RKO (cell line): ENCODE results near the gene KIAA1217.
A peak's percentile ranks its signal among the peaks of the same experiment; 100 is the strongest.

Source experiments
- DNase-seq: peaks from one replicate; pipeline ENCODE4 v3.0.0-alpha.2; 2016; ENCODE audit warnings: low spot score

The KIAA1217 gene

DNA sequence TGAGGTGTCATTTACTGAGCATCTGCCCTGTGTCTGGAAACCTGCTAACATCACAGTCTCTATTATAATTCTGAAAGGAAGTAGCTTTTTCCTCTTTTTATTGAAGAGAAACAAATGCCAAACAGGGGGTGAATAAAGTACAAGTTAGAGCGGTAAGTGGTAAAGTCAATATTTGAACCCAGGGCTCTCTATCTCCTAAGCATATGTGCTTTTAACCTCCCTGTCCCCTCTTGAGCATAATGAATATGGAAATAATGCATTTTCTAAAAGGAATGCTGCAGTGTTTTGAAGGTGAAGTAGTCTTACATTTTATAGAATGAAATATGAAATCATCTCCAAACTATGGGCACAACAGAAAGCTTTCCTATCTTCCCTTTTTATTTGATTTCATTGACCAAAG is 196.7 kb downstream of the KIAA1217 start:
- no peak for DNase-seq

DNA sequence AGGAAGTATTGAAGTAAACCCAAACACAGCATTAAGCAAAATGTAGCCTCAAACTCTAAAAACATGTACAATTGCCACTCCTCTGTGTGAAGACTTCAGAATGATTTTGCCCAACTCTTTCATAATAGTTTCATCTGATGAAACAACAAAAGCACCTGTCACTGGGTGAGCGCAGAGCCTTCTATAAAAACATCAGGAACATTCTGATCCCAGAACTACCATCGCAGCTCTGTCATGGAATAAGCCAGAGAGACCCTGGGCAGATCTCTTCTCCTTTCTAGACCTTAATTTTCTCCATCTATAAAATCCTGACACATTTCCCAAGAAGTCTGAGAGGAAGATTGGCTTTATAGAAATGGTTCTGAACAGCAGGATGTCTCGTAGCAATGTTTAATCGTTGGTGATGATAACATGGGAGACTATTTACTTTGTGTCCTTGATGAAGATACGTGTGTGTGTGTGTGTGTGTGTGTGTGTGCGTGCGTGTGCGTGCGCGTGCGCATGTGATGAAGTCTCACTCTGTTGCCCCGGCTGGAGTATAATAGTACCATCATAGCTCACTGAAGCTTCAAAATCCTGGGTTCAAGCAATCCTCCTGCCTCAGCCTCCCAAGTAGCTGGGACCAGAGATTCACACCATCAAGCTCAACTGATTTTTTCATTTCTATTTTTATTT is 198.0 kb downstream of the KIAA1217 start:
- no peak for DNase-seq

DNA sequence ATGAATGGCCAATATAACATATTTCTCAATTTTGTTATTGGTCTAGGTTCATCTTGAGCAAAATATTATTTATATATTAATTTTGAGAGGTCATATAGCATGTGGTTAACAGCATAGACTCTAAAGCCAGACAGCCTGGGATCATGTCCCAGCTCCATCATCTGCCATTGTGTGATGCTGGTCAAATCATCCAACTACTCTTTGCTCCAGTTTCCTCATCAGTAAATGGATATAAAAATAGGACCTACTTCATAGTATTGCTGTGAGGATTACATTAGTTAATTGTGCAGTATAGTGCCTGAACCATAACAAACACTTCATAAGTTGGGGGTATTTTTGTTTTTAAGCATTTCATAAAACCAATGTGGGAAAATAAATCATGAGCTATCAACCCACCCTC is 199.0 kb downstream of the KIAA1217 start:
- DNase-seq = no peak

DNA sequence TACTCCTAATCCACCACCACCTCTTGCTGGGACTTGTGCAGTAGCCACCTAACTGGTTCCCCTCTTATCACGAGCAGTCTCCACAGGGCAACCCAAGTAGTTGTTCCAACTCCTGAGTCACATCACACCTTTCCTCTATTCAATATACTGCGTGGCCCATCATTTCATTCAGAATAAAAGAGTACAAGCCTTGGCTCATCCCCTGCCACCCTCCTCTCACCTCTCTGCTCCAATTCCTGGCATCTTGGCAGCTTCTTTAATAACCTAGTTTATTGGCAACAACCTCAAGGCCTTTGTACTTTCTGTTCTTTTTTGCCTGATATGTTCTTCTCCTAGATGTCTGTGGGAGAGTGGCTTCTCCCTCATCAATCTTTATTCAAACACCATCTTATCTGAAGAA is 199.4 kb downstream of the KIAA1217 start:
- DNase-seq = no peak

DNA sequence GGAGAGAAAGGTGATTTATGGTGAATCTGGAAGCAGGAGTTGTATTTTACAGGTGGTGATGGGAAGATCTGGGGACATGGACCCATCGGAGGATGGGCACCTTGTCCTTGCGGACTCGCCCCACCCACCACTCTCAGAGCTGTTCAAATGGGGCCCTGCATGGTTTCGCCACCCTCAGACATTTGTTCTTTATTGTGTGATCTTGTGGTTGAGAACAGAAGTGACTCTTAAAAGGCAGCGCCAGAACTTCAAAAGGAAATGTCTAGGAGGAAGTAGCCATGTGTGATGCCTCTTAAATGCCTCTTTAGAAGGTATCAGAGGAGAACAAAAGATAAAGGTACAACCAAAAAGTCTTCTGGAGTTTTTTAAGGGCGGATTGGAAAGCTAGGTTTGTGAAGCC is 205.7 kb downstream of the KIAA1217 start:
- DNase-seq = no peak

DNA sequence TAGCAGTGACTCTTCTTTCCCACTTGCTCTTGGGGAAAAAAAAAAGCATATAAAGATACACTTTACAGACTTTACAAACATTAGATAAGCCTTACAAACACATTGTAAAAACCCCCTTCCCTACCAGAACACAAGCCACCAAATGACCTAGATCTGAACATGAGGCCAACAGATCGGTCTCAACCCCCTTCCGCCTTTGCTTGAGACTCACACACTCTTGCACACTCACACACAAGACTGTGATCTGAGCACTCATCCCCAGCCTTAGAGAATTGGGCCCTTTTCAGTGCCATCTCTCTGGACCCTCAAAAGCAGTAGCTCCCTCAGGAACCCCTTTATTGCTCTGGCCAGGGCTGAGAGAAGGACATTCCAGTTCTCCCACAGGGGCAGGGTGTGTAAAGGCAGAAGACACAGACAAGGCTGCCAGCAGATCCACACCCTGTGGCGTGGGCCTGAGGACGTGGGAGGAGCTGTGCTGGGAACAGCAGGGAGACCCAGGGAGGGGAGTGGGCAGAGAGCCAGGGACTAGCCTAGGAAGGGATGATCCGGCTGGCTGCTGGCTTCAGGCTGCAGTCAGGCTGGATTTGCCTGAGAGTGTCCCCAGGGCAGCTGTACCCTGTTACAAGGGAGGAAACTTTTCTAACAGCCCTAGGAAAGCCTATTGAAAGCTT is 206.7 kb downstream of the KIAA1217 start:
- no peak for DNase-seq

DNA sequence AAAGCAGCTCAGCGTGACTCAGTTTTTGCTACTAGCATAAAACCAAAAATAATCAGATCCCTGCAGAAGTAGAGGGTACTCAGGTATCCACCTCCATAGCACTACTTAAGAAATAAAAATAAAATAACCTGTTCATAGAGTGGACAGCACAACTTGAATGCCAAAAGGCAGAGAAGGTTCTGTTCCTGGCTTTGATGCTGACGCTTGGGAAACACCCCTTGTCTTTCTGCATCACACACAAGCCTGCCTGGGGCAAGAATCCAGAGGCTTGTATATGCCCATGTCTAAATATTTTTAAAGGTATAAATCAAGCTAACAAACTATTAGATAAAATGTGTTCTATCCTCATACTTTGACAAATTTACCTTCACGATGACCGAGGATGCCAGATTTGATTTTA is 207.3 kb downstream of the KIAA1217 start:
- no peak for DNase-seq

DNA sequence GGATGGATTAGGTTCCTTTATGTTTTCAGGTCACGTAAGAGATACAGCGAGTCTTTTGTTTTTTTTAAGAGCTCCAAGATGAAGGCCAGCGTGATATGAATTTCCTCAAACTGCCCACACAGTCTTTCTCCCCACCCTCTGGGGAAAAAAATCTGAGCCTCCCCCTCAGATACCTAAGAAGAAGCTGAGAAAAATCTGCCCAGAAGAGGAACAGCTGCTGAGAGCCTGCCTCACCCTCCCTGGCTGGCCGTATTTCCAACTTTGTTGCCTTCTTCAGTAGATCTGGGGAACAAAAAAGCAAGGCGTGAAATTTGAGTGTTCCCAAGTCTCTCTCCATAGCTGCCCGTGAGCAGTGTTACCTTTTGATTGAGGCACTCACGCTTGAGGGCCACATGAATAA is 208.1 kb downstream of the KIAA1217 start:
- DNase-seq = no peak

DNA sequence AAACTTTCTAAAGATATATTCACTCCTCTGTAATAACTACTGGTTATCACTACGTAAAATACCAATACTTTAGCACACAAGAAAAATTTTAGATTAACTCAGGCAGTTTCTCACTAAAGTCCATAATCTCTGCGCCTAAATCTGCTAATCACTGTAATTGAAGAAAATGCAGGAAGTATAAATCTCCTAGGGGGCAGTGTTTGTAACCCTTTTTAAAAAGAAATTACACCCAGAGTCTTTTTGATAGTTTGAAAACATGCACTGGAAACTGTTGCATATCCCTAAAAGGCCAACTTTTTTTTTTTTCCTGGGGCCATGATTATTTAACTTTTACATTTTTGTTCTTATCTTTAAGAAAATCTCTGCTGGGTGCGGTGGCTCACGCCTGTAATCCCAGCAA is 209.6 kb downstream of the KIAA1217 start:
- DNase-seq = peak; percentile 24

DNA sequence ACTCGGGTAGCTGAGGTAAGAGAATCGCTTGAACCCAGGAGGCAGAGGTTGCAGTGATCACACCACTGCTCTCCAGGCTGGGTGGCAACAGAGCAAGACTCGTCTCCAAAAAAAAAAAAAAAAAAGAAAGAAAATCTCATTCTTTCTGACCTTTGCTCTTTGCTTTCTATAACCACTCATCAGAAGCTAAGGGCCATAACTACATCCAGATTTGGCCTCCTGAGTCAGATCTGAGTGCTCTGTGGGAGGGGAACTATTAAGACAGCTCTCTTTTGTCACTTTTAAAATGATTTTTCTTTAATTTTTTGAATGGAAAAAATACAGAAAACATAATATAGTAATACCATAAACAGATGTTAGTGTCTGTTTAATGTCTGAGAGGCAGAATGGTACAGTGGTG is 210.1 kb downstream of the KIAA1217 start:
- DNase-seq = no peak

DNA sequence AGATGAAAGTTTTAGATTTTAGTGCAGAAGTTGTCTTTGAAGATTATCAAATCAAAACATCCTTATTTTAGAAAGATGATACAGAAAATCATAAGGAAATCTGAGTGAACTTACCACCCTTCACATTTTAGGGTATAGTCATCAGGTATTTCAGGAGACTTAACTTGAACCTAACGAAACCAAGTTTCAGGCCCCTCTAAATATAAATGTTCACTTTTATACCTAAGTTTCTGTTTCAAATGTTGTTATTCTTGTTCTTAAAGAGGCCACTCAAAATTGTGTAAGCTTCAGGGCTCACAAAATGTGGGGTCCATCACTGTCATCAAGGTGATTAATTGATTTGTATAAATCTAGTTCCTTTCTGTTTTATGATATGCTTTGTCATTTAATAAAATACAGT is 216.2 kb downstream of the KIAA1217 start:
- no peak for DNase-seq

DNA sequence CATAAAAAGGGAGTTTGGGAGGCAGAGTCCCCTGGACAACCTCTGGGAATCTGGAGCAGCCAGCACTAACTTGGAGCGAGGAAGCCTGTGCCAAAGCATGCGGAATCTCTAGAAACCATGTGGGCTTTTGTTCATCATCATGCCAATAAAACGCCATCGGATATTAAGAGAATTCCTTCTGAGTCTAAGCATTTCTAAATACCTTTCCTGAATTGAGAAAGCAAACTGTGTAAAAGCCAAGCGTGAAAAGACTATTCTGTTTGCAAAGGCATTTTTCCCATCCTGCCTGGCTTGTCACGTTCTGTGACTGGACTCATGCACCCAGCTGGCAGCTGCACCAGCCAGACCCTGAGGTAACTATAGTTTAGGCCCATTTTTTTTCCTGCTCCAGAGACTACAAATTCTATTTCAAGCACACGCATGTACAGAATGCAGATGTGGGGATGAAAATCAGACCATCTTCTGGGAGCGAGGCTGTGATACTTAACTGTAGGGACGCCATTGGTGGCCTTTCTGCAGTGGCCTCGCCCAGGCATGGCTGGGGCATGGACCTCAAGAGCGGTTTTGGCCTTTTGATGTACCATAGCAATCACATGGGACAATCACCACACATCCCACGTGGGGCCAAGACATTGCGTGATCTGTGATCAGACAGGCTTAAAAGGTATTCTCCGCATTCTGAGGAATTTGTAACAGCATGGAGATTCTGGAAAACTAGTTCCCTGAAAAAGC is 218.9 kb downstream of the KIAA1217 start:
- DNase-seq = no peak

DNA sequence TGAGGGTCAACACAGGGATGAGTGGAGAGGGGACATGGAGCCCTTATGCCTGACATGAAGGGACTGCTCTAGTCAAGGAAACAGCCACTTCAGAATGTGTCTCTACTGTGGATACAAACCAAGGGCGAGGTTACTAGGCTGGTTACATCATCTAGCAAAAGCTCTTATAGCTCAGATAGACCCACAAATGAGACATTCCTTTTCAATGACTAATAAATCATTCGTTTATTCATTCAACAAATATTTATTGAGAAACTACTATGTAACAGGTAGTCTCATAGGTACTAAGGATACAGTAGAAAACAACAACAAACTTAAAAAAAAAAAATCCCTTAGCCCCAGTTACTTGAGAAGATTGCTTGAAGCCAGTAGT is 219.5 kb downstream of the KIAA1217 start:
- peak; percentile 56 for DNase-seq

DNA sequence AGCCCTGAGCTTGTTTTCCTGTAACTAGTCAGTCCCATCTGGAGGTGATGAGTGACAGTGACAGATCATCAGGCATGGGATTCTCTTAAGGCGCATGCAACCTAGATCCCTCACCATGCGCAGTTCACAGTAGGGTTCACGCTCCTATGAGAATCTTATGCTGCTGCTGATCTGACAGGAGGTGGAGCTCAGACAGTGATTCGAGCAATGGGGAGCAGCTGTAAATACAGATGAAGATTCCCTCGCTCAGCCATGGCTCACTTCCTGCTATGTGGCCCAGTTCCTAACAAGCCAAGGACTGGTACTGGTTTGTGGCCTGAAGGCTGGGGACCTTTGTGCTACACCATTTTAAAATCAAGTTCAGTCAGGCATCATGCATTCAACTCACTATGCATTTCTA is 221.7 kb downstream of the KIAA1217 start:
- DNase-seq = no peak

DNA sequence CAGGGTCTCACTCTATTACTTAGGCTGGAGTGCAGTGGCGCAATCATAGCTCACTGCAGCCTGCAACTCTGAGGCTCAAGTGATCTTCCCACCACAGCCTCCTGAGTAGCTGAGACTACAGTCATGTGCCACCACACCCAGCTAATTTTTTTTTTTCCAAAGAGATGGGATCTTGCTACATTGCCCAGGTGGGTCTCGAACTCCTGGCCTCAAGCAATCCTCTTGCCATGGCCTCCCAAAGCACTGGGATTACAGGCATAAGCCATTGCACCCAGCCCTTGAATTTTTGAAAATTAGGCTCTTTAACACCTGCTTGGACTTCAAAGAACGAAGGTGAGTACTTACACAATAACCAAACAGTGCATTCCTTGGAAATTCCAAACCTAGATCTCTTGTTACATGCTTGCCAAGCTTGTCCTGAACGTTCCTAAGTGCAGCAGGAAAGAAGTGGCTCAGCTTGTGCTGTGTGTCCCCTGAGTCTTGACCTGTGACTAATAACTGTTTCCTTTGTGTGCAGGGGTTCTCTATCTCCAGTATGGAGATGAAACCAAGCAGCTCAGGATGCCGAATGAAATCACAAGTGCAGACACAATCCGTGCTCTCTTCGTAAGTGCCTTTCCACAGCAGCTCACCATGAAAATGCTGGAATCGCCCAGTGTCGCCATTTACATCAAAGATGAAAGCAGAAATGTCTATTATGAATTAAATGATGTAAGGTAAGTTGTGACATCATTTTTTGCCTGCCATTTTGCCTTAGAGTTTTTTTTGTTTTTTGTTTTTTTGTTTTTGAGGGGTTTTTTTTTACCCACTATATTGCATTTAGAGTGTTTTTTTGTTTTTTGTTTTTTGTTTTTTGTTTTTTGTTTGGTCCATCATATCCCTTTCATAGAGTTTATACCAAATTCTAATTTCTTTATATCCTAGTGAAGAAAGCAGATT is 223.8 kb downstream of the KIAA1217 start:
- DNase-seq = no peak

DNA sequence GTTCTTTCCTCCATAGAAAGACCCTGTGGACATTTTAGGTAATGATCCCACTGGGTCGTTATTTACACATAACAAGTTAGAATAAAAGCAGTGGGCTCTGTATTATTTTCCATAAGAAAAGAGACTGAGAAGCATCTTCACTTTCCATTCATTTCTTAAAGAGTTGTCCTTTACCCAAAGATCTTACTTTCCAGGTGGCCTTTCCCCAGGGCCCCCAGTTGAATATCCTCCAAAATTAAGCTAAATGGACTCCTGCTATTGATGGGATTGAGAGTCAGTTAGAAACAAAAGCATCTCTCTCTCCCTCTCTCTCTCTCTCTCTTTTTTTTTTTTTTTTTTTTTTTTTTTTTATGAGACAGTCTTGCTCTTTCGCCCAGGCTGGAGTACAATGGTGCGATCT is 224.8 kb downstream of the KIAA1217 start:
- no peak for DNase-seq

DNA sequence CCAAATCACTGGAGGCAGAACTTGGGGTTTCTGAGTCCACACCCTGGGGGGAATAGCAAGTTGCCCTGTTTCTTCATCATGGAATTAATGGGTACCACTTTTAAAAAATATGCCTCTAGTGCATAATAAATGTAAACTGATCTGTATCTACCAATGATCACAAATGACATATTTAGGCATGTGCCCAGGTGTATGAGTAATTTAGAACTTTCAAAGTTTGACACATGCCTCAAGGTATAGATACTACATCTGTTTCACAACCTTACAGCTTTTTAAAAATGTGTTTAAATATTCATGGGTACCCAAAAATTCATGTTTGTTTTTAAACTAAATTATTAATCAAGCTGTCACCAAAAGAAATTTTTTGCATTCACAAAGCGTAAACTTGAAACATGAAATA is 226.0 kb downstream of the KIAA1217 start:
- DNase-seq = no peak

DNA sequence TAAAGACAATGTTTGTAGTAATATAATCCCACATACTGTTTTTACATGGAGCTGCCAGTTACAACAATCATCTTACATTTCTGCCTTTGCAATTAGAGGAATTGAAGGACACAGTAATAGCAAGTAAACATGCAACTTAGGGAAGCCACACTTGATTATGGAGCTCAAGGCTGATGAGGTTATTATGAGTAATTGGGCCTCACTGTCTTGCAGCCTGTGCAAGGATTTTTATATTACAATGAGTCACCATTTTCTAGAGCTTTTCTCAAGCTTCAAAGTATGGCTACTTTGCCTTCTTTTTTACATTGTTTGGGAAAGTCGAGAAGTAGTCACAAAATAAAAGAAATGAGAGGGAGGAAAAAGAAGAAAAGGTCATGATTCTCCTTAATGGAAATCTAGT is 226.4 kb downstream of the KIAA1217 start:
- peak; percentile 84 for DNase-seq

DNA sequence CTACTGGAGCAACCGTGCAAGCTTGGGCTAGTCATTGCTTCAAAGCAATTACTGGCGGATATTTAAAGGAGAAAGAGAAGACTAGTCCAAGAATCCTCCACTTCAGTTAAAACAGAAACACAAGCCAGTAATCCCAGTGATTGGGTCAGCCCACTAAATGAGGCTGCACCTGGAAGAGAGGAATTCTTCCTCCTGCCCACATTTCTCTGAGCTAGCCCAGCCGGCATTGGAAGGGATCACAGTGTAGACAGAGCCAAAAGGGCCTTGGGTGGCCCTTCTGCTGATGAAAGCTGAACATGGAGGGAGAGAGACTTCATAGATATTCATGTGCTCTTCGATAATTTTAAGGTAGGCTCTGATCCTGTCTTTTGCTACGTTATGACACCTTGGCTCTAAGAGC is 228.4 kb downstream of the KIAA1217 start:
- DNase-seq = no peak

DNA sequence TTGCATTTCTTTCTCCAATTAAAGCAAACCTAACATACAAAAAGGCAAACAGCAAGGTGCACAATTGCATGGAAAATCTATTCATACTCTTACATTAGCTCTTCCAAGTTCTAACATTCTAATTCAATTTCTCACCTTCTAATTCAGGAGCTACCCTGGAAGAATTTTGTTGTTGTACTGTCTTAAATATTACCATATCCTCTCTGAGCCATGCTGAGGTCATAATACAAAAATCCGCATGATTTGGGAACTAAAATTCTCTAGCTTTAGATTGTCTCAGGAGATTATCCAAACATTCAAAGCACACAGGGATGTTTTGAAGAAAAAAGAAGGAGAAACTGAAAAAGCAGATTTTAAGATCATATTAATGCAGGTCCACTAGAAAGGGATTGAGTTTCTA is 229.9 kb downstream of the KIAA1217 start:
- DNase-seq = no peak

DNA sequence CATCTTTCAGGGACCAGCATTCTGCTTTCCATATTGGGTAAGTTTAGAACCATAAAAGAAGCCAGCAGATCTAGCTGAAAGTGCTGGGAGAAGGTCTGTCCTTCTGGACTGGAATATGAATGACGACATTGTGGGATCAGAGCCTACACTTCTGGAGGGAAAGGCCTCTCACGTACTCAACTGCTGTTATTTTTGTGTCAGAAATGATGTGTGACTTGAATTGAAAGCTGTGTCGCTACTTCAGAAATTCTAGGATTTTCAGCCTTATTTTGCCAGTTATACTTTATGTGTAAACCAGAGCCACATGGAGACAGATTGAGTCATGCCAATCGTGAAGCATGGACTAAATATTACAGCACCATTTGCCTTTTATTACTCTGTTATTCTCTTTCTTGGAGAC is 231.0 kb downstream of the KIAA1217 start:
- no peak for DNase-seq
